ENCODE results near the gene VSIR.

VSIR gene

DNA sequence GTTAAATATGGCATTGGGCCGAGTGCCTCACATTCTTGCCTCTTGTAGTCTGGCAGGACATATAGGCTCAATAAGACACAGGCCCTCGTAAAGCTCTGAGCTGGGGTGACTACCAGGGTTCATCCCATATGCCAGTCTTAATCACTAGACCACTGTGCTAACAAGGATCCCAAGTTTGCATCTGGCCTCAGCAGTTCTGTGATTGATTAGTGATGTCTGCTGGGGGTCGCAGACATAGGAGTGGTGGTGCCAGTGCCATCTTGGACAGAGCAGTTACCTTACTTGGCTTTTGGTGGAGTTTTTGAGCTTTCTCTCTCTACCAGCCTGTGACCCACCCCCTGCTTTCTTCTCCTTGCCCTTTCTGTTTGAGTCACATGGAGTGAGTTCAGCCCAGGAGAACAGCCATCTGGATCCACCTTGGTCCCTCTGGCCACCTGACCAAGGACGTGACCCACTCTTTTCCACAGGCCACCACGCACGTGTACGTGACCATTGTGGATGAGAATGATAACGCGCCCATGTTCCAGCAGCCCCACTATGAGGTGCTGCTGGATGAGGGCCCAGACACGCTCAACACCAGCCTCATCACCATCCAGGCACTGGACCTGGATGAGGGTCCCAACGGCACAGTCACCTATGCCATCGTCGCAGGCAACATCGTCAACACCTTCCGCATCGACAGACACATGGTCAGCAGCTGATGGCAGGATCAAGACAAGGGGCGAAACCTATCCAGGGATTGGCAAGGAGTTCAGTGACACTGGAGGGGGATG lies 4.1 kb upstream of the VSIR start:
- Histone ChIP-seq H3K9ac (ENCODE audit: low read depth, low read length) (no peak overlapping the region), H3K4me1 (ENCODE audit: insufficient read depth, low read length) (no peaks in the 10 kb centered on the region), H3K27me3 (ENCODE audit: insufficient read depth, low read length) (peaks cover 23% of the 10 kb centered on the region), H3K36me3 (ENCODE audit: insufficient read depth, low read depth, low read length) (no peaks in the 10 kb centered on the region), H3K9me3 (ENCODE audit: insufficient read depth, low read depth, low read length) (no peaks in the 10 kb centered on the region), H3K27ac (ENCODE audit: low read length) (no peak overlapping the region), H3K4me3 (ENCODE audit: low read length) (no peak overlapping the region)

DNA sequence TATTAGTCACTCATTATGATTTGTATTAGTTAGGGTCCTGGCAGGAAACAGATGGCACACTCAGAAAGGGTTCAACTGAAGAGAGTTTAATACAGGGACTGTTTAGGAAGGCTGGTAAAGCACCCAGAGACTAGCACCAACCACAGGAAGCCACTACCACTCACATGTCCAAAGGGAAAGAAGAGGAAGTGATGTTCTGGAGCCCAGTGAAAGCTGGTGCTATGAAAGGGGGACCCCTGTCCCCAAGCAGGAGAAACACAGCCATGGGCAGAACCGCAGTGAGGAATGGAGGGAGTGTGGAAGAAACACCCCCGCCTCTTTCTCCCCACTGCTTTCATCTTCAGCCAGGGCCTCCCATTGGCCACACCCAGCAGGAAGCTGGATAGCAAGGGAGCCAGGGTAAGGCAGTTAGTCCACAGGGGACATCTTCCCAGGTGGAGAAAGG lies 3.2 kb upstream of the VSIR start:
- Histone ChIP-seq H3K9ac (ENCODE audit: low read depth, low read length) (no peak overlapping the region), H3K9me3 (ENCODE audit: insufficient read depth, low read depth, low read length) (no peaks in the 10 kb centered on the region), H3K36me3 (ENCODE audit: insufficient read depth, low read depth, low read length) (no peaks in the 10 kb centered on the region), H3K4me1 (ENCODE audit: insufficient read depth, low read length) (no peaks in the 10 kb centered on the region), H3K27ac (ENCODE audit: low read length) (no peak overlapping the region), H3K27me3 (ENCODE audit: insufficient read depth, low read length) (peaks cover 32% of the 10 kb centered on the region), H3K4me3 (ENCODE audit: low read length) (no peak overlapping the region)

DNA sequence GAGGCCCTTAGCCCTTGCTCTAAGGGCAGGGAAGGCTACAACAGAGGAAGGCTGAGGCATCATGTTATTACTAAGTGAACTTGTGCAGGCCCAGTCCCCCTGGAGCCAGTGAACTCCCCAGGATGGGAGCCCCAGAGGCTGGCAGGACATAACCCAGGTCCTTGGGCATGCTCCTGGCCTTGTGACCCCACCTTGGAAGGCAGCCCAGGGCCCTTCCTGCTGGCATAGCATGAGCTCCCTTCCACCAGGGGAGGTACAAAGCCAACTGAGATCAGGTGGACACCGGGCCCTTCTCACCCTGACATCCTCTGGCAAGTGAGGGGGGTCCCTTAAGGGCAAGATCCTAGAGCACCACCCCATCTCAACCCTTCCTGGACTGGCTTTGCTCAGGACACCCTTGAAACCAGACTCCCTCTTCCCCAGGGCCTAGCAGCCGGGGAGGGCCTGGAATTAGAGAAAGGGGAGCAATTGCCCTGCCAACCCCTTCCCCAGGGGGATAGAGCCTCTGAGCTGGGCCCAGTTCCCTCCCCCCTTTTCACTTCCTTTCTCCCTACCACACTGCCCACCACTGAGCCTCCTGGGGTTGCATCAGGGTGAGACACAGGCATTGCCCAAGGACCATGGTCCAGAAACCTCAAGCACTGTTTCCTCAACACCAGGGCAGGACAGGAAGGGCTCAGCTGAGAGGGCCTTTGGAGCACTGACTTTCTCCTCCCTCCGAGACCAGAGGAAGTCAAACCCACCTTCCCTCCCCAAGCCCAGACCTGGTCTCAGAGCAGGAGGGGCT lies 1.8 kb upstream of the VSIR start:
- Histone ChIP-seq H3K27me3 (ENCODE audit: insufficient read depth, low read length) (peaks cover 32% of the 10 kb centered on the region), H3K9ac (ENCODE audit: low read depth, low read length) (no peak overlapping the region), H3K4me1 (ENCODE audit: insufficient read depth, low read length) (no peaks in the 10 kb centered on the region), H3K9me3 (ENCODE audit: insufficient read depth, low read depth, low read length) (no peaks in the 10 kb centered on the region), H3K4me3 (ENCODE audit: low read length) (no peak overlapping the region), H3K36me3 (ENCODE audit: insufficient read depth, low read depth, low read length) (no peaks in the 10 kb centered on the region), H3K27ac (ENCODE audit: low read length) (no peak overlapping the region)

DNA sequence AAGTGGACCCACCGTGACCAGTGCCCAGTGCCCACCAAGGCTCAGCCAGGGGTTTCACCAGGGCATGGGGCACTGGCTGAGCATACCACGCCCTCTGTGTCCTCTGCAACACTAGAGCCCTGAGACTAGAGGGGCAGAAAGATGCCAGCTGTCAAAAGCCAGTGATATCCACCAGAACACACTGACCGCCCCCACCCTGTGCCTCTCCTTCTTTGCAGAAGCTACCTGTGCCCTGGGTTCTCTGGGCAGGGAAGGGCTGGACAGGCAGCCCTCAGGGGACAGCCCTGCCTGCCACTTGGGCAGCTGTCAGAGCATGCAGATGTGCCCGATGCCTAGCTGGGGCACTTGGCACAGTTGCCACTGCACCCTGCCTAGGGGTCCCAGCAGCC lies 494 bp downstream of the VSIR start:
- Histone ChIP-seq H3K4me3 (ENCODE audit: low read length) (peak overlapping the region; percentile 39), H3K4me1 (ENCODE audit: insufficient read depth, low read length) (no peaks in the 10 kb centered on the region), H3K27ac (ENCODE audit: low read length) (no peak overlapping the region)

DNA sequence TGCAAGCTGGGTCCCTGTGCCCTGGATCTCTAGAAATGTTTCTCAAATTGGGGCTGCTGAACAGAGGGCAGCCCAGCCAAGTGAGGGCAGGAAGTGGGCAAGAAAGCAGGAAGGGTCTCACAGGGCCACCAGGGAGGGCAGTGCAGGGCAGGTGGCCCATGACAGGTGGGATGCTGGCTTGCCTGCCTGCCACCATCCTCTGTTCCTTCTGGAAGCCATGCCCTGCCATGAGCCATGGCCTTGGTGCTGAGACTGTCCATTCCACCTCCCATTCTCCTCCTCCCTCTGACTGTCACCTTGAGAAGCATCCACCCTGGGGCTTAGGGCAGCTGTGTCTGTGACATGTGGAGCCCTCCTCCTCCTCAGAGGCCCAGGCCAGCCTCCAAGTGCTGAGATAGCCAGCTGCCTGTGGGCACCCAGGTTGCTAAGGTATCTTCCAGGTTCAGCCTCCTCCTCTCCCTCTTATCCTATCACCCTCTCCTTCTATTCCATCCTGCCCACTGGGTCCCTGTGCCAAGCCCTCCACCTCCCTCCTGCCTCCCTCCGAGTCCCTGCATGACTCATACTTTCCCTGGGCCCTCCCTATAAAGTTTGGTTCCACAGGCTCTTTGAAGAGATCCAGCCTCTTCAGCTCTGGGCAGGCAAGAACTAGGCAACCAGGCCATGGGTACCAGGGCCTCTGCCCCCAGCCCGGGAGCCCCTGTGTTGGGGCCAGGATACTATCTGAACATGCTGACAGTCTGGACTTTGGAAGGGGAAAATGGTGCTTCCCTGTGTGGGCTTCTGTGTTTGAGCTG lies 1.3 kb downstream of the VSIR start:
- H3K4me1 ChIP-seq (ENCODE audit: insufficient read depth, low read length), result no peaks in the 10 kb centered on the region
- no peak overlapping the region for H3K9ac ChIP-seq (ENCODE audit: low read depth, low read length)
- H3K36me3 ChIP-seq (ENCODE audit: insufficient read depth, low read depth, low read length), result no peaks in the 10 kb centered on the region
- peaks cover 32% of the 10 kb centered on the region for H3K27me3 ChIP-seq (ENCODE audit: insufficient read depth, low read length)
- no peak overlapping the region for H3K4me3 ChIP-seq (ENCODE audit: low read length)
- H3K27ac ChIP-seq (ENCODE audit: low read length), result no peak overlapping the region
- H3K9me3 ChIP-seq (ENCODE audit: insufficient read depth, low read depth, low read length), result no peaks in the 10 kb centered on the region

More for the DNA sequence above, 494 bp downstream of the VSIR start:
- peaks cover 32% of the 10 kb centered on the region for H3K27me3 ChIP-seq (ENCODE audit: insufficient read depth, low read length)
- no peaks in the 10 kb centered on the region for H3K36me3 ChIP-seq (ENCODE audit: insufficient read depth, low read depth, low read length)
- no peaks in the 10 kb centered on the region for H3K9me3 ChIP-seq (ENCODE audit: insufficient read depth, low read depth, low read length)
- no peak overlapping the region for H3K9ac ChIP-seq (ENCODE audit: low read depth, low read length)

DNA sequence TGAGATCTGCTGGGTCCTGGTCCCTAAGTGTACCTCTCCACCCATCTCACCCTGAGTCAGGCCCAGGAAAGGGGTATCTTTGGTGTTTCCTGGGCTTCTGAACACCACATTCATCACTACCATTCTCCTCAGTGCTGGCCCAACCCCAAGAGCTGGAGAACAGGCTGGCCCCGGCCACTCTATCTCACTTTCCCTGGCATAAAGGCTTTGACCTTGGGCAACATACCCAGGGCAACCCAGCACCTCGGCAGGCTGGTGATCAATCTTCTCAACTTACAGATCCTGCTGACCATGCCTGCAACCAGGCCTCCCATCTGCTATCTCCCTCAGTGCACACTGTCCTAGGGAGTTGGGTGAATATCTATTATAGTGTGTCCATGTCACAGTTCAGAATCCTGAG lies 2.1 kb downstream of the VSIR start:
- Histone ChIP-seq H3K9me3 (ENCODE audit: insufficient read depth, low read depth, low read length) (no peaks in the 10 kb centered on the region), H3K9ac (ENCODE audit: low read depth, low read length) (no peak overlapping the region), H3K27ac (ENCODE audit: low read length) (no peak overlapping the region), H3K27me3 (ENCODE audit: insufficient read depth, low read length) (peaks cover 32% of the 10 kb centered on the region), H3K36me3 (ENCODE audit: insufficient read depth, low read depth, low read length) (no peaks in the 10 kb centered on the region), H3K4me1 (ENCODE audit: insufficient read depth, low read length) (no peaks in the 10 kb centered on the region), H3K4me3 (ENCODE audit: low read length) (no peak overlapping the region)

DNA sequence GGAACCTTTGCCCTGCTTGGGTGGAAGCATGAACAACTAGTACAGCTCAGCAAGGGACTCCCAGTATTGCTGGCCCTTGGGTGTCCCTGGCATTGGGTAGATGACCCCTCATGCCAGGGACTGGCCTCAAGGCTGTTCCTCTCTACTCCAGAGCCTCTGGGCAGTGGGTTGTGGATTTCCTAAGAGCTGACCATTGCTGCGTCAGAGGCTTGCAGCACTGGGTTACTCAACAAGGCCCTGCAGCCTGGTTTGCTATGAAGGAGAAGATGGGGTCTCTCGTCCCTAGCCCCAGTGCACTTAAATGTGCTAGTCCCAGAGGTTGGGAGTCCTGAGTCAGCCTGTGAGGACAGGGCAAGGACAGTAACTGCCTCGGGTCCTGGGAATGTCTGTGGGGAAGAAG lies 2.5 kb downstream of the VSIR start:
- Histone ChIP-seq H3K9me3 (ENCODE audit: insufficient read depth, low read depth, low read length) (no peaks in the 10 kb centered on the region), H3K9ac (ENCODE audit: low read depth, low read length) (no peak overlapping the region), H3K4me1 (ENCODE audit: insufficient read depth, low read length) (no peaks in the 10 kb centered on the region), H3K27me3 (ENCODE audit: insufficient read depth, low read length) (peaks cover 32% of the 10 kb centered on the region), H3K36me3 (ENCODE audit: insufficient read depth, low read depth, low read length) (no peaks in the 10 kb centered on the region), H3K4me3 (ENCODE audit: low read length) (no peak overlapping the region), H3K27ac (ENCODE audit: low read length) (no peak overlapping the region)

DNA sequence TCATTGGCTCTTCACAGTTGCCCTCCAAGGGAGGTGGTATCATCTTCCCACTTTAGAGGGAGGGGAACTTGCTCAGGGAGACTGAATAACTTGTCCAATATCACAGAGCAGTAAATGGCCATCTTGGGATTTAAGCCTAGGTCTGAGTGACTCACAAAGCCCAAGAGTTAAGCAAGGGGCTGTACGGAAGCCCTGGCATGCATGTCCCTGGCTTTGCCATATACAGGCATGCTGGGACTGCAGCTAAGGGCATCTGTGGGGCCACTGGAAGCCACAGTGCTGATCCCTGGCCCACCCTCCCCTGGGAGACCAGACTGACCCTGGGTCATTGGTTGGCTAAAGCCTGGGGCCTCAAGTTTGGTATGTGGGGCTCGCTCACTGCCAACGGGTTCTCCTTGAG lies 3.1 kb downstream of the VSIR start:
- no peaks in the 10 kb centered on the region for H3K4me1 ChIP-seq (ENCODE audit: insufficient read depth, low read length)
- H3K9ac ChIP-seq (ENCODE audit: low read depth, low read length), result no peak overlapping the region
- no peaks in the 10 kb centered on the region for H3K9me3 ChIP-seq (ENCODE audit: insufficient read depth, low read depth, low read length)
- no peaks in the 10 kb centered on the region for H3K36me3 ChIP-seq (ENCODE audit: insufficient read depth, low read depth, low read length)
- H3K4me3 ChIP-seq (ENCODE audit: low read length), result no peak overlapping the region
- no peak overlapping the region for H3K27ac ChIP-seq (ENCODE audit: low read length)
- peaks cover 32% of the 10 kb centered on the region for H3K27me3 ChIP-seq (ENCODE audit: insufficient read depth, low read length)

DNA sequence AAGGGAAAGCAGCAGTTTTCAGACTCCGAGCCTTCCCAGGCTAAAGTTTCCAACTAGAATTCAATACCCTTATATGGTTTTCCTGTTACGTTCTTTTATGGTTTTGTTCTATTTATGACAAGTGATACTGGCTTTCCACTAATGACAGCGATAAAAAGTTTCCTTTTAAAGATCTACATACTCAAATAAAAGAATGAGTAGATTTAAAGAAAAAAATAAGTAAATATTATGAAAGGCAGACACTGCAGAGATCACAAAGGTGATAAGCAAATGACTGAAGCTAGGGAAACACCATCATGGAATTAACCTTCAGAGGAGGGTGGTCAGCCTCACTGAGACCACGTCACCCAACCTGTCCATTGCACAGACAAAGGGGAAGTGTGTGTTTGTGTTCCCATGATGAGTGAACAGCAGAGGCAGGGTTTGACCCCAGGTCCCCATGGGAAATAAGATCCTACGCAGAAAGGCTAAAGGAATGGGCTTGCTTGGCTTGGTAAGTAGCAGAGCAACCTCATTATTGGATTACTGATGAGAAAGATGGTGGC lies 4.0 kb downstream of the VSIR start:
- Histone ChIP-seq H3K9me3 (ENCODE audit: insufficient read depth, low read depth, low read length) (no peaks in the 10 kb centered on the region), H3K27me3 (ENCODE audit: insufficient read depth, low read length) (peaks cover 26% of the 10 kb centered on the region), H3K36me3 (ENCODE audit: insufficient read depth, low read depth, low read length) (no peaks in the 10 kb centered on the region), H3K27ac (ENCODE audit: low read length) (no peak overlapping the region), H3K4me1 (ENCODE audit: insufficient read depth, low read length) (no peaks in the 10 kb centered on the region), H3K9ac (ENCODE audit: low read depth, low read length) (no peak overlapping the region), H3K4me3 (ENCODE audit: low read length) (no peak overlapping the region)

DNA sequence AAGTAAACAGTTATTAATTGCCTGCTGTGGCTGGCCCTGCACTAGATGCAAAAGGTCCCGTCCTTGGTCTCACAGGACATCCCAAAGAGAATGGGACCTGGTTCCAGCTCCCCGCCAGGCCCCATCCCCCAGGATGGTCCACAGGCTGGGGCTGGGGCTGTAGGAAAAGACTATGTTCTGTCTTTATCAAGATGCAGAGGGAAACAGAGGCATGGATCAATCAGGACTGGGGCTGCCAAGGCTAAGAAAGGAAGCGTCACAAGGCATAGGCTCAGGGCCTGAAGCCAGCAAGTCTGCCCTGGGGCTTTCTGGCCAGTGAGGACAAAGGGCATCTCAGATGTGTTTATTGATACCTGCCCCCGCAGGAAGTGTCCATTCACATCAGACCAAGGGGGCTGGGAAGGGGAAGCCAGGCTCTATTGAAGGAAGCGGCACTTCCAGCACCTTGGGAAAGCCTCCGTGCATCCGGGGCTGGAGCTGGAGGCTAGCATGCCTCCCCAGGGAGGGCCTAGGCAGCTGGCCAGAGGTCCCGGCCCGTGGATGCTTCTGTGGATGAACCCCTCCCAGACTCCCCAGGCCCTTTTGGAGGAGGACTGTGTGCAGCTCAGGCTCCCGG lies 5.8 kb downstream of the VSIR start:
- H3K27ac ChIP-seq (ENCODE audit: low read length), result no peak overlapping the region
- no peak overlapping the region for H3K4me3 ChIP-seq (ENCODE audit: low read length)
- H3K4me1 ChIP-seq (ENCODE audit: insufficient read depth, low read length), result no peaks in the 10 kb centered on the region
- peaks cover 10% of the 10 kb centered on the region for H3K27me3 ChIP-seq (ENCODE audit: insufficient read depth, low read length)
- H3K36me3 ChIP-seq (ENCODE audit: insufficient read depth, low read depth, low read length), result no peaks in the 10 kb centered on the region
- H3K9me3 ChIP-seq (ENCODE audit: insufficient read depth, low read depth, low read length), result no peaks in the 10 kb centered on the region
- no peak overlapping the region for H3K9ac ChIP-seq (ENCODE audit: low read depth, low read length)

DNA sequence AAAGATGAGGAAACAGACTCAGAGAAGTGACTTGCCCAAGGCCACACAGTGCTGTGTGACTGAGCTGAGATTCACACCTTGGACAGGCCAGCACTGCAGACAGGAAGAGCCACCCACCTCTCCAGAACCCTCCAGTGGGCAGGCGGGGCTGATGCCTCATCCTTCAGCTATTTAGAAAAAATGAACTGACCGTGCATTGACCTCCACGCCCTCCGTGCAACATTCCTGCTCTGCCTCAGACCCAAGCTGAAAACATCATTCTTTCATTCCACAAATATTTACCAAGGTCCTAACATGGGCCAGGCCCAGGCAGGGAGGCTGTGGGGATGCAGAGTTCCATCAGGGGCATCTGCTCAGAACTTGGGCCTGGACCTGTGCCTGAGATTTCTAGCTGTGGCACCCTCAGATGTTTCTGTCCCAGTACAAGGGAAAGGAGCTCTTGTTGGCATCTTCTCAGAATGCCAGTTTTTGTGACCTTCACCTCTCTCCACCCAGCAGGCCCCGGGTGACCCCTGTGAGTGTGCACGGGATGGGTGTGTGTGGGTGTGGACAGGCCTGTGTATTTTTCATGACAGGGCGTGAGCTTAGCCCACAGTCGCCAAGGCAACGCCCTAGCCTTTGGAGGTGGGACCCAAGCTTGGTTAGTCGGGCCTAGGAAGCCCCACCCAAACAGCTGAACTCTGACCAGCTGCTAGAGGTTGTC lies 6.5 kb downstream of the VSIR start:
- Histone ChIP-seq H3K9ac (ENCODE audit: low read depth, low read length) (no peak overlapping the region), H3K4me3 (ENCODE audit: low read length) (no peak overlapping the region), H3K36me3 (ENCODE audit: insufficient read depth, low read depth, low read length) (no peaks in the 10 kb centered on the region), H3K9me3 (ENCODE audit: insufficient read depth, low read depth, low read length) (no peaks in the 10 kb centered on the region), H3K4me1 (ENCODE audit: insufficient read depth, low read length) (no peaks in the 10 kb centered on the region), H3K27me3 (ENCODE audit: insufficient read depth, low read length) (peaks cover 3% of the 10 kb centered on the region), H3K27ac (ENCODE audit: low read length) (no peak overlapping the region)
